Measurements from ENCODE around the gene FTL. TPM values are rescaled to one million over a fixed set of nuclear protein-coding genes. Genes with fewer than 3 reads are reported as not detected.

FTL gene
- total RNA-seq, 1 donor from 2014 or later: 1,064 TPM

Other genes with a start within 250 kb of the FTL start
- gene MAMSTR, start 245.6 kb upstream of the FTL start, total RNA-seq: 1.4 and 1.6 TPM in 2 replicates
- 0.10 and 0.15 TPM in 2 replicates for gene RASIP1, start 224.7 kb upstream of the FTL start, total RNA-seq
- not detected in 2 replicates for gene IZUMO1, start 218.4 kb upstream of the FTL start, total RNA-seq
- gene FUT1, start 212.7 kb upstream of the FTL start, total RNA-seq: 0.29 and 0.54 TPM in 2 replicates
- not detected in 2 replicates for gene FGF21, start 209.8 kb upstream of the FTL start, total RNA-seq
- 55.1 and 56.3 TPM in 2 replicates for gene BCAT2, start 154.3 kb upstream of the FTL start, total RNA-seq
- gene HSD17B14, start 128.8 kb upstream of the FTL start, total RNA-seq: 1.3 TPM in 2 replicates
- gene PLEKHA4, start 96.7 kb upstream of the FTL start, total RNA-seq: 1.3 and 3.2 TPM in 2 replicates
- gene PPP1R15A, start 92.9 kb upstream of the FTL start, total RNA-seq: 37.9 and 38.1 TPM in 2 replicates
- gene TULP2, start 66.6 kb upstream of the FTL start, total RNA-seq: not detected in 2 replicates
- 273 and 277 TPM in 2 replicates for gene NUCB1, start 65.0 kb upstream of the FTL start, total RNA-seq
- gene DHDH, start 31.6 kb upstream of the FTL start, total RNA-seq: 0.34 TPM in 1 of 2 replicates, not detected in the other
- 376 and 407 TPM in 2 replicates for gene BAX, start 10.4 kb upstream of the FTL start, total RNA-seq
- 67.8 and 76.2 TPM in 2 replicates for gene GYS1, start 28.0 kb downstream of the FTL start, total RNA-seq
- gene RUVBL2, start 28.6 kb downstream of the FTL start, total RNA-seq: 87.7 and 96.1 TPM in 2 replicates
- not detected in 2 replicates for gene LHB, start 51.8 kb downstream of the FTL start, total RNA-seq
- gene CGB3, start 59.0 kb downstream of the FTL start, total RNA-seq: not detected in 2 replicates
- gene CGB2, start 66.6 kb downstream of the FTL start, total RNA-seq: not detected in 2 replicates
- not detected in 2 replicates for gene CGB1, start 71.6 kb downstream of the FTL start, total RNA-seq
- gene CGB5, start 78.5 kb downstream of the FTL start, total RNA-seq: not detected in 2 replicates
- gene CGB8, start 83.8 kb downstream of the FTL start, total RNA-seq: not detected in 2 replicates
- gene CGB7, start 92.4 kb downstream of the FTL start, total RNA-seq: not detected in 2 replicates
- gene NTF4, start 99.5 kb downstream of the FTL start, total RNA-seq: not detected in 2 replicates
- 0.07 TPM in 1 of 2 replicates, not detected in the other for gene KCNA7, start 107.4 kb downstream of the FTL start, total RNA-seq
- gene SNRNP70, start 120.1 kb downstream of the FTL start, total RNA-seq: 233 and 234 TPM in 2 replicates
- 2.1 and 3.4 TPM in 2 replicates for gene LIN7B, start 149.1 kb downstream of the FTL start, total RNA-seq
- gene C19orf73, start 153.8 kb downstream of the FTL start, total RNA-seq: 0.98 and 1.1 TPM in 2 replicates
- gene PPFIA3, start 154.2 kb downstream of the FTL start, total RNA-seq: 3.3 and 3.5 TPM in 2 replicates
- not detected in 2 replicates for gene HRC, start 190.1 kb downstream of the FTL start, total RNA-seq
- gene TRPM4, start 192.5 kb downstream of the FTL start, total RNA-seq: 0.54 and 1.0 TPM in 2 replicates